Right lobe of liver (tissue), 6 donors: ENCODE data around the gene PIK3CD. TPM values are rescaled to one million over a fixed set of nuclear protein-coding genes. Genes with fewer than 3 reads are reported as not detected.

ENCODE experiments used
- ATAC-seq, 4 donors: fragments of 200-7000 bp; cut with Tn5 transposase; one replicate each; pipeline ENCODE4 v1.9.1; 2020; ENCODE audit warnings: mild to moderate bottlenecking in 4 of 4, moderate library complexity in 4 of 4
- DNase-seq, 3 donors: peaks; one replicate each; pipeline ENCODE4 v3.0.0-alpha.2; 2020
- H3K27ac ChIP-seq, 3 donors: fragments of 200-600 bp; one replicate each; pipeline ENCODE4 v1.8.0; 2022
- H3K27me3 ChIP-seq, 2 donors: fragments of 200-600 bp; one replicate each; pipeline ENCODE4 v1.8.0; 2022
- H3K36me3 ChIP-seq, 4 donors: fragments of 200-600 bp; sonication (generic) in 1 of 4; one replicate each; pipeline versions ENCODE4 v1.5.1 to v1.8.0; 2017 to 2022; ENCODE audit warnings: control low read depth in 1 of 4
- H3K4me1 ChIP-seq, 4 donors: fragments of 200-600 bp; sonication (generic) in 1 of 4; one replicate each; pipeline versions ENCODE4 v1.5.1 to v1.8.0; 2017 to 2022; ENCODE audit warnings: control low read depth in 1 of 4
- H3K4me3 ChIP-seq, 3 donors: fragments of 200-600 bp; one replicate each; pipeline ENCODE4 v1.8.0; 2022
- H3K9me3 ChIP-seq, 4 donors: fragments of 200-600 bp; sonication (generic) in 1 of 4; one replicate each; pipeline versions ENCODE4 v1.5.1 to v1.8.0; 2017 to 2022; ENCODE audit warnings: control low read depth in 1 of 4
- POLR2A ChIP-seq: fragments of 450-650 bp; IDR thresholded peaks from one replicate; pipeline ENCODE4 v1.6.1; 2017; ENCODE audit warnings: antibody characterized with exemption, mild to moderate bottlenecking
- WGBS: methylation state at CpG from one replicate; pipeline ENCODE4 v1.1.6; 2018; ENCODE audit warnings: low coverage, low lambda C conversion rate; ENCODE audit not compliant: insufficient coverage; ENCODE audit errors: missing lambda C conversion rate; 5-methylcytosine and 5-hydroxymethylcytosine counted together
- intact Hi-C, 2 donors: fragments of 100-400 bp; cut with DNase I; formaldehyde crosslinking; loops; one replicate each; pipeline versions ENCODE4 v1.11.2 to v1.14.1; 2022
- total RNA-seq, 6 experiments: library from RNA; depleted of rRNA in 2 of 6; stranded (reverse); fragments of >200 nt in 2 of 6; fragmentation: NEBNext Ultra II Directional in 3 of 6; extraction: Animal tissue kit (Norgen Biotek cat#: 25700) in 3 of 6; gene quantifications; one replicate each; pipeline versions ENCODE4 v1.1.0 to v1.2.4, GENCODE V29; 2016 to 2023
- TF ChIP-seq, protein P1 (sequence below), 4 donors: fragments of 200-600 bp in 3 of 4; fragments of 450-650 bp in 1 of 4; IDR thresholded peaks; one replicate each; pipeline versions ENCODE4 v1.5.1 to v1.8.0; 2016 to 2022; ENCODE audit warnings: antibody characterized with exemption in 4 of 4, mild to moderate bottlenecking in 2 of 4
- donor health status: DM: no; HTN: yes; CAD: no.
- donor health status: DM: no; HTN: no; CAD: no.
- donor health status: DM: no; HTN: no; CAD: no.
- donor health status: DM: no; HTN: yes; CAD: no.
- donor health status: DM: no; HTN: yes; CAD: no.

PIK3CD gene
- total RNA-seq, 6 experiments from 2014 or later: 1.4 to 5.8 (median 2.6) TPM

DNA sequence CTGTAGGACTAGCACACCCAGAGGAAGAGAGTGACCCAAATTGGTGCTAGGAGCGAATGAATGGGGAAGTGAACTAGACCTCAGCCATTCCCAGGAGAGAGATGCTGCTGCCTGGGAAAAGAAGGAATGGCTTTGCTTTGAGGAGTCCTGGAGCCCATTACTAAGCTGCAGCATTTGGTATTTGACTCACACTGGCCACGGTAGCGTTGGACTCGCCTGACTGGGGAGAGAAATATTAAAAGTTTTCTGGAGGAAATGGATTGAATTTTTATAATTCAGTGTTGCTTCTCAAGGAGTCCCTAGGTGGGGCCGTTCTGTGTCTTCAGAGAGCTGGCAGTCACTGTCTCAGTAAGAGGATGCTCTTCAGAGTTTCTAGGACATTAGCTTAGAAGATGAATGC is 40.2 kb downstream of the PIK3CD start:
- no peak for DNase-seq
- 86% methylated on average over 5 of the region's 5 CpGs for WGBS
- Histone ChIP-seq H3K4me1 (peaks cover 0 to 26% (median 5%) of the 10 kb centered on the region in 4 donors), H3K27ac (no peak overlapping the region), H3K27me3 (no peaks in the 10 kb centered on the region), H3K36me3 (no peaks in the 10 kb centered on the region), H3K4me3 (no peak overlapping the region), H3K9me3 (no peaks in the 10 kb centered on the region)
- ATAC-seq: no peak
- intact Hi-C loops: no loop called here
- TF ChIP-seq, protein P1, sequence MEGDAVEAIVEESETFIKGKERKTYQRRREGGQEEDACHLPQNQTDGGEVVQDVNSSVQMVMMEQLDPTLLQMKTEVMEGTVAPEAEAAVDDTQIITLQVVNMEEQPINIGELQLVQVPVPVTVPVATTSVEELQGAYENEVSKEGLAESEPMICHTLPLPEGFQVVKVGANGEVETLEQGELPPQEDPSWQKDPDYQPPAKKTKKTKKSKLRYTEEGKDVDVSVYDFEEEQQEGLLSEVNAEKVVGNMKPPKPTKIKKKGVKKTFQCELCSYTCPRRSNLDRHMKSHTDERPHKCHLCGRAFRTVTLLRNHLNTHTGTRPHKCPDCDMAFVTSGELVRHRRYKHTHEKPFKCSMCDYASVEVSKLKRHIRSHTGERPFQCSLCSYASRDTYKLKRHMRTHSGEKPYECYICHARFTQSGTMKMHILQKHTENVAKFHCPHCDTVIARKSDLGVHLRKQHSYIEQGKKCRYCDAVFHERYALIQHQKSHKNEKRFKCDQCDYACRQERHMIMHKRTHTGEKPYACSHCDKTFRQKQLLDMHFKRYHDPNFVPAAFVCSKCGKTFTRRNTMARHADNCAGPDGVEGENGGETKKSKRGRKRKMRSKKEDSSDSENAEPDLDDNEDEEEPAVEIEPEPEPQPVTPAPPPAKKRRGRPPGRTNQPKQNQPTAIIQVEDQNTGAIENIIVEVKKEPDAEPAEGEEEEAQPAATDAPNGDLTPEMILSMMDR (IDR thresholded peaks at IDR 0.05): no peak
- TF ChIP-seq POLR2A: no peak

DNA sequence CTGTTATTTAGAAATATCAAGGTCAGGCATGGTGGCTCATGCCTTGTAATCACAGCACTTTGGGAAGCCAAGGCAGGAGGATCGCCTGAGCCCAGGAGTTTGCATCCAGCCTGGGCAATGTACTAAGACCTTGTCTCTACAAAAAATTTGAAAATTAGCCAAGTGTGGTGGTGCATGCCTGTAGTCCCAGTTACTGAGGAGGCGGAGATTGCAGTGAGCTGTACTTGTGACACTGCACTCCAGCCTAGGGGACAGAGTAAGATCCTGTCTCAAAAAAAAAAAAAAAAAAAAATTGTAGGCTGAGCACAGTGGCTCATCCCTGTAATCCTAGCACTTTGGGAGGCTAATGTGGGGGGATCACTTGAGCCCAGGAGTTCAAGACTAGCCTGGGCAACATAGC is 45.3 kb downstream of the PIK3CD start:
- 90% methylated on average over 2 of the region's 2 CpGs for WGBS
- TF ChIP-seq, protein P1 (IDR thresholded peaks at IDR 0.05): no peak
- no peak for TF ChIP-seq POLR2A
- no peak overlapping the region for H3K27ac ChIP-seq
- no peaks in the 10 kb centered on the region for H3K9me3 ChIP-seq
- H3K4me1 ChIP-seq: no peaks in the 10 kb centered on the region
- no peaks in the 10 kb centered on the region for H3K27me3 ChIP-seq
- no peak for DNase-seq
- H3K36me3 ChIP-seq: no peaks in the 10 kb centered on the region
- intact Hi-C loops: no loop called here
- no peak for ATAC-seq
- no peak overlapping the region for H3K4me3 ChIP-seq

DNA sequence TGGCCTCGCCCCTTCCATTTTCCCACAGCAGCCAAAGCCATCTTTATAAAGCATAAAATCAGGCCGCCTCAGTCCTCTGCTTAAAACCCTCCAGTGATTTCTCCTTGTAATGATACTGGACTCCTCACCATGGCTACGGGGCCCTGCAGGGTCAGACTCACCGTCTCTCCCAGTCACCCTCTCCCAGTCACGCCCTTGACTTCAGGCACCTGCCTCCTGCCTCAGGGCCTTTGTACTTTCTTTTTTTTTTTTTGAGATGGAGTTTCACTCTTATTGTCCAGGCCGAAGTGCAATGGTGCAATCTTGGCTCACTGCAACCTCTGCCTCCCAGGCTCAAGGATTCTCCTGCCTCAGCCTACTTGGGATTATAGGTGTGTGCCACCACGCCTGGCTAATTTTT is 47.8 kb downstream of the PIK3CD start:
- WGBS: 87% methylated on average over 6 of the region's 7 CpGs
- no peak for ATAC-seq
- TF ChIP-seq POLR2A: no peak
- TF ChIP-seq, protein P1 (IDR thresholded peaks at IDR 0.05): no peak

DNA sequence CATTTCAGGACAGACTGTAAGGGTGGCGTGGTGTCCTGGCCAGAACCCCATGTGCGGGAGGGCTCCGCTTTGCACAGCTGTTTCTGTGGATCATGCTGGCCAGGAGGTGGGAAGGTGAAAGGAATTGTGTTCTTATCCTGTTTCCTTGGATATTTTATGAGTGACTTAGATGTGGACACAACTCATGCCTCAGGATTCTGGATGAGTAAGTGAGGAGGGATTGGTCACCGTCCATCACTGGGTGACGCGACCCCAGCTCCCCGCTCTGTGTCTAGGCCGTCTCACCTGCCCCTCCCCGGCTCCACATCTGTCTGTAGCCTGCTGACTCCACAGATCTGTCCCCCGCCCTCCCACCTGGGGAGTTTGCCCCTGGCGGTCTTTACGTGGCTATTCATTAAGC is 48.8 kb downstream of the PIK3CD start:
- ATAC-seq (no peak), DNase-seq (no peak)
- H3K27ac ChIP-seq: no peak overlapping the region
- H3K4me3 ChIP-seq: no peak overlapping the region
- H3K27me3 ChIP-seq: no peaks in the 10 kb centered on the region
- no peaks in the 10 kb centered on the region for H3K36me3 ChIP-seq
- intact Hi-C loops: no loop called here
- 33% methylated on average over 3 of the region's 12 CpGs for WGBS
- no peaks in the 10 kb centered on the region for H3K9me3 ChIP-seq
- H3K4me1 ChIP-seq: no peaks in the 10 kb centered on the region
- TF ChIP-seq, protein P1 (IDR thresholded peaks at IDR 0.05): no peak
- TF ChIP-seq POLR2A: no peak

More for the DNA sequence above, 47.8 kb downstream of the PIK3CD start:
- Histone ChIP-seq H3K4me3 (no peak overlapping the region), H3K36me3 (no peaks in the 10 kb centered on the region), H3K27me3 (no peaks in the 10 kb centered on the region), H3K9me3 (no peaks in the 10 kb centered on the region), H3K4me1 (no peaks in the 10 kb centered on the region), H3K27ac (no peak overlapping the region)
- intact Hi-C loops: no loop called here
- DNase-seq: no peak

DNA sequence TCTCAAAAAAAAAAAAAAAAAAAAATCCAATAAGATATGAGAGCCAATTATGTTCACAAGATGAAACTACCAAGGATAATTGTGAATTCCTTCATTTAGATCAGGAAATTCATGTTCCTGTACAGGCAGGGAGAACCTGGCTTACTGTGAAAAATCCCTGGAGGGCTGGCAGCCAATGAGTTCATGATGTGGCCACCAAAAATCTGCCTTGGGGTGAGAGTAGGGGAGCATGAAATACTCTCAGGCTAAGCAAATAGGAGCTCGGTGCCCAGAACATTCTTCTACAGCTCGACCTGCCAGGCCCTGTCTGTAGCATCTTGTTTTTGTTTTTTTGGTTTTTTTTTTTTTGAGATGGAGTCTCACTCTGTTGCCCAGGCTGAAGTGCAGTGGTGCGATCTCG is 50.1 kb downstream of the PIK3CD start:
- Histone ChIP-seq H3K27ac (no peak overlapping the region), H3K27me3 (no peaks in the 10 kb centered on the region), H3K9me3 (no peaks in the 10 kb centered on the region), H3K4me1 (no peaks in the 10 kb centered on the region), H3K36me3 (no peaks in the 10 kb centered on the region), H3K4me3 (no peak overlapping the region)
- 45% methylated on average over 2 of the region's 4 CpGs for WGBS
- intact Hi-C loops: no loop called here
- DNase-seq (no peak), ATAC-seq (no peak)
- no peak for TF ChIP-seq POLR2A
- TF ChIP-seq, protein P1 (IDR thresholded peaks at IDR 0.05): no peak
